WERI-Rb-1 (cell line): ENCODE results near the gene RBBP8.
A peak's percentile ranks its signal among the peaks of the same experiment; 100 is the strongest.

Experiments used
- DNase-seq: peaks from one replicate; pipeline ENCODE4 v3.0.0-alpha.2; 2020
- H3K27ac ChIP-seq: fragments of 250-450 bp; sonication (Bioruptor Pico); 2 replicates; pipeline ENCODE4 v1.5.1; 2020; ENCODE audit warnings: mild to moderate bottlenecking, moderate library complexity
- H3K27me3 ChIP-seq: fragments of 250-450 bp; sonication (Bioruptor Pico); 2 replicates; pipeline ENCODE4 v1.5.1; 2021; ENCODE audit warnings: mild to moderate bottlenecking, low read depth, moderate library complexity; ENCODE audit not compliant: insufficient read depth, severe bottlenecking
- H3K36me3 ChIP-seq: fragments of 250-450 bp; sonication (Bioruptor Pico); 2 replicates; pipeline ENCODE4 v1.5.1; 2020; ENCODE audit warnings: mild to moderate bottlenecking, moderate library complexity
- H3K4me3 ChIP-seq: 2 replicates; pipeline ENCODE4 v1.5.1; 2011; ENCODE audit warnings: low read depth, mild to moderate bottlenecking, control low read depth, low read length
- H3K9me3 ChIP-seq: fragments of 250-450 bp; sonication (Bioruptor Pico); 2 replicates; pipeline ENCODE4 v1.5.1; 2021; ENCODE audit warnings: mild to moderate bottlenecking, moderate library complexity; ENCODE audit not compliant: severe bottlenecking
- TF ChIP-seq, protein P1 (sequence below): IDR thresholded peaks from 2 replicates; pipeline ENCODE4 v1.5.1; 2011; ENCODE audit warnings: low read depth, mild to moderate bottlenecking, control low read depth, inconsistent platforms, low read length

Gene RBBP8

DNA sequence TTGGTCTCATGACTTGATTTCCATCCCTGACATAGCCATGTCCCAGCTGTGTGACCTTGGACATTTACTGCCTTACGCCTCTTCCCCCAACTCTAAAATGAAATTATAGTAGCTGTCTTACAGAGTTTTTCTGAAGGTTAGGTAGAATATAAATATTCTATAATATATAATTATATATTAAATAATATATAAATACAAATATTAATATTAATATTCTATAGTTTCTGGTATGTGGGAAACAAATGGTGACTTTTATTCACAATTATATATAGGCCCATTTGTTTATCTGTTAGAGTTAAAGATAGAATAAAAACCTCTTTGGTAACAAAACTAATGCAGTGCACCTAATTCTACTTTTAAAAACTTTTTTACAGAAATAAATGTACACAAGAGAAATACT lies 1.7 kb downstream of the RBBP8 start:
- Histone ChIP-seq H3K9me3 (no peaks in the 10 kb centered on the region), H3K27ac (no peak overlapping the region; the same call in 1 of the 2 replicates), H3K4me3 (peak overlapping the region; percentile 94), H3K36me3 (peaks cover 45% of the 10 kb centered on the region), H3K27me3 (no peaks in the 10 kb centered on the region)
- TF ChIP-seq, protein P1, sequence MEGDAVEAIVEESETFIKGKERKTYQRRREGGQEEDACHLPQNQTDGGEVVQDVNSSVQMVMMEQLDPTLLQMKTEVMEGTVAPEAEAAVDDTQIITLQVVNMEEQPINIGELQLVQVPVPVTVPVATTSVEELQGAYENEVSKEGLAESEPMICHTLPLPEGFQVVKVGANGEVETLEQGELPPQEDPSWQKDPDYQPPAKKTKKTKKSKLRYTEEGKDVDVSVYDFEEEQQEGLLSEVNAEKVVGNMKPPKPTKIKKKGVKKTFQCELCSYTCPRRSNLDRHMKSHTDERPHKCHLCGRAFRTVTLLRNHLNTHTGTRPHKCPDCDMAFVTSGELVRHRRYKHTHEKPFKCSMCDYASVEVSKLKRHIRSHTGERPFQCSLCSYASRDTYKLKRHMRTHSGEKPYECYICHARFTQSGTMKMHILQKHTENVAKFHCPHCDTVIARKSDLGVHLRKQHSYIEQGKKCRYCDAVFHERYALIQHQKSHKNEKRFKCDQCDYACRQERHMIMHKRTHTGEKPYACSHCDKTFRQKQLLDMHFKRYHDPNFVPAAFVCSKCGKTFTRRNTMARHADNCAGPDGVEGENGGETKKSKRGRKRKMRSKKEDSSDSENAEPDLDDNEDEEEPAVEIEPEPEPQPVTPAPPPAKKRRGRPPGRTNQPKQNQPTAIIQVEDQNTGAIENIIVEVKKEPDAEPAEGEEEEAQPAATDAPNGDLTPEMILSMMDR, result no peak
- no peak for DNase-seq

DNA sequence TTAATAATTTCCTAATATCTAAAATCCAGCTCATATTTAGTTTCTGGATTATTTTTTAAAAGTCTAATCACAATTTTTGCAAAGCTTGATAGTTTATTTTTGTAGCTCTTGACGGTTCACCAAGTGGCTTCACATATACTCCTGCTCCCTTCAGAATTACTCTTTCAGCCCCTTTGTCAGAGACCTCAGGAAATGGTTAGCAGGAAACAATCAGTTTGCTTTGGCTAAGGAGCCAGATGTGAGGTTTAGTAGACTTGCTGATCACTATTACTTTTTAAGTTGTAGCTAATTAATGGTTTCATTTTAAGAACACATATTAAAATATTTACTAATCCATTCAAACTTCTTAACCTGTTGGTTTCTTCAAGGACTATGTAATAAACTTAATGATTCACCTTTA lies 2.3 kb downstream of the RBBP8 start:
- Histone ChIP-seq H3K36me3 (peaks cover 48% of the 10 kb centered on the region), H3K27me3 (no peaks in the 10 kb centered on the region), H3K27ac (no peak overlapping the region), H3K9me3 (no peaks in the 10 kb centered on the region), H3K4me3 (no peak overlapping the region)
- no peak for DNase-seq
- TF ChIP-seq, protein P1, result no peak

DNA sequence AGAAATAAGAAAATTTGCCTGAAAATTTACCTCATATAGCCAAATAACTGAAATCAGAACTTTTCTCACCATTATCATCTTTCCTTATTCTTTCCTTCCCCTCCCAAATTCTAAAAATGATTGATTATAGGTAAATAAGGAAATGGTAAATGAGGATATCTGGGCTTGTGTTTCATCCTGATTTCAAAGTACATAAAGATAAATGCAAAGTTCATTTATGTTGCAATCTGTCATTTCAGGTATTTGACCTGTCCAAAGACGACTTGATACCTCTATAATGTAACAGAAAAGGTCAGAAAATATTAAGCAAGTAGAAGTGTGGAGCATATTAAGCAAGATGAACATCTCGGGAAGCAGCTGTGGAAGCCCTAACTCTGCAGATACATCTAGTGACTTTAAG lies 3.4 kb downstream of the RBBP8 start:
- Histone ChIP-seq H3K4me3 (no peak overlapping the region), H3K36me3 (peaks cover 51% of the 10 kb centered on the region), H3K9me3 (no peaks in the 10 kb centered on the region), H3K27me3 (no peaks in the 10 kb centered on the region), H3K27ac (no peak overlapping the region)
- no peak for DNase-seq
- TF ChIP-seq, protein P1, result no peak

DNA sequence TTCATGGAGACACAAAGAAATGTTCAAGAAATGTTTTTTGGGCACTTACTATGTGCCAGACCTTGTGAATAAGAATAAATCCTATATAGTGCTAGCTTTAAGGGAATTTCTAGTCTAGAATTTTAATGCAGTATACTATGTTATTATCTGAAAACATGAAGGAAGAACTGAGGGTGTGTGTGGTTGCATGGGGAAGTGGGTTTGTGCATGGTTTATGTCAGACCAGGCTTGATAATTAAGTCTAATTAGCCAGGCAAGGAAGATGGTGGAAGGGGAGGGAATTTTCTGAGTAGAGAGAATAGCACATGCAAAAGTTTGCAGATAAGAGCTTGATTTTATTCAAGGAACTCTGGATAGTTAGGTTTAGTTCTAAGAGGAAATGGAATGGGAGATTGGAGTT lies 6.5 kb downstream of the RBBP8 start:
- DNase-seq, result no peak
- Histone ChIP-seq H3K27me3 (no peaks in the 10 kb centered on the region), H3K4me3 (no peak overlapping the region), H3K36me3 (peaks cover 58% of the 10 kb centered on the region), H3K27ac (no peak overlapping the region), H3K9me3 (no peaks in the 10 kb centered on the region)
- TF ChIP-seq, protein P1, result no peak

DNA sequence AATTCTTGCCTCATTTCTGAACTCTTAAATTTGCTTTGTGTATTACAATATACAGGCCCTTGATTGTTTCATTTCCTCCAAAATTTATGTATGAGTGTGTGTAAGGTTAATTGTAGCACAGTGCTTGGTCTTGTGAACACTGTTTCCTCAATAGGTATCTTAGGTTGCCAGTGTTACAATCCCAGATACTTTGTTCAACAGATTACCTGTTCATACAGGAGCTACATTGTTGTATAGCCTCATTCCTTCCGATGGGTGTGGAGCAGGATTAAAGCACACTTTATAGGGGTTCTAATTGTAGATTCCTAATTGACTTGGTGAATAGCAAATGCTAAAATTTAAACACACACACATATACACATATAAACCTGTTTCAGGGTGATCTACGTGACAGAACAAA lies 10.7 kb downstream of the RBBP8 start:
- Histone ChIP-seq H3K9me3 (no peaks in the 10 kb centered on the region), H3K27ac (no peak overlapping the region), H3K36me3 (peaks cover 55% of the 10 kb centered on the region), H3K4me3 (no peak overlapping the region), H3K27me3 (no peaks in the 10 kb centered on the region)
- DNase-seq, result no peak
- TF ChIP-seq, protein P1, result no peak

DNA sequence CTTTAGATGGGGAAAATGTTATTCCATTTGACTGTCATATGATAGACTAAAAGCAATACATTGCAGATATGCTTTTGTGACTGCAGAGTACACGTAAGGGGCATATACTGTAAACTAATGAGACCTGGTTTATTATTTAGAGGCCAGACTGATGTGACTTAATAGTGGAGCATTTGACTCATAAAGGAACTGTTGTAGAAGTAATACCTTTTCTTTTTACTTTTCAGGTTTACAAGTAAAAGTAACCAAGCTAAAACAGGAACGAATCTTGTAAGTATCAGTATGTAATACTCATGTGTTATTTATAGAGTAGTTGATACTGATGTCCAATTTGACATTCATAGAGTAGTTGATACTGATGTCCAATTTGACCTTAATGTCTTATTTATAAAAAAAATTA lies 13.1 kb downstream of the RBBP8 start:
- Histone ChIP-seq H3K27ac (no peak overlapping the region), H3K36me3 (peaks cover 58% of the 10 kb centered on the region), H3K9me3 (no peaks in the 10 kb centered on the region), H3K27me3 (no peaks in the 10 kb centered on the region), H3K4me3 (no peak overlapping the region)
- no peak for DNase-seq
- TF ChIP-seq, protein P1, result no peak
